T-helper 9 cell (primary cell): ENCODE results near the gene CRHR1.

Experiments used
- DNase-seq: peaks from one replicate; pipeline ENCODE4 v3.0.0-alpha.2; 2020

CRHR1 gene

GRCh38 chr17:45870342-45870974 lies 86.3 kb downstream of the CRHR1 start:
- no peak for DNase-seq

- no peak for DNase-seq
These were observed 87.6 kb downstream of the CRHR1 start for GRCh38 chr17:45871718-45872117.

GRCh38 chr17:45873728-45874127 lies 89.6 kb downstream of the CRHR1 start:
- peak; percentile 15 for DNase-seq

GRCh38 chr17:45874151-45874550 lies 90.0 kb downstream of the CRHR1 start:
- DNase-seq = no peak

- no peak for DNase-seq
These were observed 92.4 kb downstream of the CRHR1 start for GRCh38 chr17:45876539-45876938.

- no peak for DNase-seq
These were observed 93.3 kb downstream of the CRHR1 start for GRCh38 chr17:45877467-45877866.

- DNase-seq = no peak
These were observed 98.9 kb downstream of the CRHR1 start for GRCh38 chr17:45883063-45883462.
